Frontal cortex (tissue), 4 donors: ENCODE results near the gene SUCLG2. TPM values are rescaled to one million over a fixed set of nuclear protein-coding genes. Genes with fewer than 3 reads are reported as not detected.

ENCODE experiments used
- DNase-seq, 2 donors: peaks; one replicate each; pipeline ENCODE4 v3.0.0; 2012; ENCODE audit warnings: low spot score in 2 of 2
- FAIRE-seq: peaks from 2 replicates; lab custom pipeline; 2012; peaks lifted over from hg19 to GRCh38; lab: Jason Lieb, UNC
- total RNA-seq: library from RNA; depleted of rRNA; stranded (reverse); fragments of >200 nt; gene quantifications from one replicate; pipeline ENCODE4 v1.2.3, GENCODE V29; 2014
- donor health status: control.
- donor health status: control.
- donor health status: control.

The SUCLG2 gene
- total RNA-seq, 1 donor from 2014 or later = 9.4 TPM

- DNase-seq = no peak
- no peak for FAIRE-seq
Observed at GRCh38 chr3:67524046-67524445, 130.4 kb downstream of the SUCLG2 start.

- DNase-seq (no peak), FAIRE-seq (no peak)
Observed at GRCh38 chr3:67522081-67522480, 132.3 kb downstream of the SUCLG2 start.

GRCh38 chr3:67521053-67521646, 133.3 kb downstream of the SUCLG2 start:
- FAIRE-seq = no peak

GRCh38 chr3:67518236-67518635, 136.2 kb downstream of the SUCLG2 start:
- no peak for FAIRE-seq
- DNase-seq = no peak

More at GRCh38 chr3:67521053-67521646, 133.3 kb downstream of the SUCLG2 start:
- DNase-seq = no peak

GRCh38 chr3:67517781-67518180, 136.6 kb downstream of the SUCLG2 start:
- FAIRE-seq (no peak), DNase-seq (no peak)

- FAIRE-seq (no peak), DNase-seq (no peak)
Observed at GRCh38 chr3:67516496-67516895, 137.9 kb downstream of the SUCLG2 start.

GRCh38 chr3:67515778-67516177, 138.6 kb downstream of the SUCLG2 start:
- no peak for DNase-seq

GRCh38 chr3:67509471-67510075, 144.8 kb downstream of the SUCLG2 start:
- FAIRE-seq = no peak

More at GRCh38 chr3:67515778-67516177, 138.6 kb downstream of the SUCLG2 start:
- FAIRE-seq = no peak

GRCh38 chr3:67507584-67507983, 146.8 kb downstream of the SUCLG2 start:
- DNase-seq (no peak), FAIRE-seq (no peak)

More at GRCh38 chr3:67509471-67510075, 144.8 kb downstream of the SUCLG2 start:
- no peak for DNase-seq

- no peak for FAIRE-seq
- no peak for DNase-seq
Observed at GRCh38 chr3:67500709-67501108, 153.7 kb downstream of the SUCLG2 start.

GRCh38 chr3:67497746-67498145, 156.7 kb downstream of the SUCLG2 start:
- FAIRE-seq (no peak), DNase-seq (no peak)

GRCh38 chr3:67495751-67496150, 158.7 kb downstream of the SUCLG2 start:
- FAIRE-seq = no peak
- no peak for DNase-seq

GRCh38 chr3:67493808-67494207, 160.6 kb downstream of the SUCLG2 start:
- FAIRE-seq = no peak
- no peak for DNase-seq

- no peak for FAIRE-seq
Observed at GRCh38 chr3:67490658-67491057, 163.8 kb downstream of the SUCLG2 start.

GRCh38 chr3:67489816-67490215, 164.6 kb downstream of the SUCLG2 start:
- DNase-seq (no peak), FAIRE-seq (no peak)

More at GRCh38 chr3:67490658-67491057, 163.8 kb downstream of the SUCLG2 start:
- no peak for DNase-seq

- DNase-seq (no peak), FAIRE-seq (no peak)
Observed at GRCh38 chr3:67487564-67488114, 166.8 kb downstream of the SUCLG2 start.

GRCh38 chr3:67486883-67487282, 167.5 kb downstream of the SUCLG2 start:
- DNase-seq (no peak), FAIRE-seq (no peak)

GRCh38 chr3:67484085-67484484, 170.3 kb downstream of the SUCLG2 start:
- DNase-seq = no peak
- FAIRE-seq = no peak

GRCh38 chr3:67481126-67481525, 173.3 kb downstream of the SUCLG2 start:
- FAIRE-seq (no peak), DNase-seq (no peak)

- FAIRE-seq (no peak), DNase-seq (no peak)
Observed at GRCh38 chr3:67478423-67478822, 176.0 kb downstream of the SUCLG2 start.

GRCh38 chr3:67474311-67474710, 180.1 kb downstream of the SUCLG2 start:
- DNase-seq (no peak), FAIRE-seq (no peak)
